PC-3 (cell line): ENCODE measurements around the gene NMNAT2. TPM values are rescaled to one million over a fixed set of nuclear protein-coding genes. Genes with fewer than 3 reads are reported as not detected.

ENCODE experiments used
- ATAC-seq: fragments of 200-7000 bp; cut with Tn5 transposase; 2 replicates; pipeline ENCODE4 v1.9.1; 2020; ENCODE audit warnings: mild to moderate bottlenecking, moderate library complexity
- BruUV-seq: library from RNA; stranded (reverse); fragments of 400-500 nt; replicated peaks from 2 replicates; lab custom pipeline; 2021; lab: Mats Ljungman, UMichigan
- CTCF ChIA-PET: fragments of 300-600 bp; sonication (Branson Sonifier 250); formaldehyde crosslinking; loops from one replicate; lab custom pipeline; 2022; ENCODE audit warnings: antibody characterized with exemption; lab: Charles Lee
- POLR2A ChIA-PET: fragments of 300-600 bp; sonication (Branson Sonifier 250); formaldehyde crosslinking; loops from one replicate; lab custom pipeline; 2022; ENCODE audit warnings: antibody characterized with exemption; ENCODE audit not compliant: unreplicated experiment; lab: Charles Lee
- DNase-seq: peaks from one replicate; pipeline ENCODE4 v3.0.0-alpha.2; 2015
- H2AFZ ChIP-seq: fragments of 300-600 bp; sonication (generic); 2 replicates; pipeline ENCODE4 v1.6.0; 2016; ENCODE audit warnings: antibody characterized with exemption, low read length
- H3F3A ChIP-seq: fragments of 300-600 bp; sonication (generic); one replicate; pipeline ENCODE4 v1.6.0; 2017; ENCODE audit warnings: antibody characterized with exemption, low read length, control low read depth, mild to moderate bottlenecking; ENCODE audit not compliant: unreplicated experiment
- H3K27ac ChIP-seq: fragments of 300-600 bp; sonication (generic); 2 replicates; pipeline ENCODE4 v1.5.1; 2016; ENCODE audit warnings: mild to moderate bottlenecking, low read length
- H3K27me3 ChIP-seq: fragments of 300-600 bp; sonication (generic); 2 replicates; pipeline ENCODE4 v1.6.1; 2016; ENCODE audit warnings: low read length, mixed read lengths
- H3K36me3 ChIP-seq: fragments of 300-600 bp; sonication (generic); 2 replicates; pipeline ENCODE4 v1.6.1; 2016; ENCODE audit warnings: low read depth, mixed run types, low read length, mixed read lengths
- H3K4me1 ChIP-seq: fragments of 300-600 bp; sonication (generic); 2 replicates; pipeline ENCODE4 v1.5.1; 2016; ENCODE audit warnings: low read length; ENCODE audit not compliant: insufficient read depth
- H3K4me2 ChIP-seq: fragments of 300-600 bp; sonication (generic); 2 replicates; pipeline ENCODE4 v1.6.0; 2016; ENCODE audit warnings: low read length
- H3K4me3 ChIP-seq: fragments of 300-600 bp; sonication (generic); 2 replicates; pipeline ENCODE4 v1.5.1; 2016; ENCODE audit warnings: mild to moderate bottlenecking, low read length, mixed read lengths
- H3K79me2 ChIP-seq: fragments of 300-600 bp; sonication (generic); 2 replicates; pipeline ENCODE4 v1.6.1; 2017; ENCODE audit warnings: low read length, mixed read lengths
- H3K9ac ChIP-seq: fragments of 300-600 bp; sonication (generic); 2 replicates; pipeline ENCODE4 v1.6.0; 2016; ENCODE audit warnings: mild to moderate bottlenecking, low read length
- H3K9me2 ChIP-seq: fragments of 300-600 bp; sonication (generic); replicated peaks from 2 replicates; pipeline ENCODE4 v1.6.1; 2016; ENCODE audit warnings: mixed run types, low read length, mixed read lengths
- H3K9me3 ChIP-seq: fragments of 300-600 bp; sonication (generic); 2 replicates; pipeline ENCODE4 v1.6.1; 2016; ENCODE audit warnings: low read length, mixed read lengths
- H4K20me1 ChIP-seq: fragments of 300-600 bp; sonication (generic); 2 replicates; pipeline ENCODE4 v1.6.1; 2016; ENCODE audit warnings: low read length, mixed read lengths
- EZH2 ChIP-seq: fragments of 300-600 bp; sonication (generic); IDR thresholded peaks from one replicate; pipeline ENCODE4 v1.6.1; 2017; ENCODE audit warnings: antibody characterized with exemption, mild to moderate bottlenecking, low read length; ENCODE audit not compliant: unreplicated experiment
- EZH2phosphoT487 ChIP-seq: fragments of 300-600 bp; sonication (generic); IDR thresholded peaks from 2 replicates; pipeline ENCODE4 v1.6.1; 2018; ENCODE audit warnings: mild to moderate bottlenecking, antibody characterized with exemption, low read length, borderline replicate concordance
- intact Hi-C: fragments of 100-400 bp; cut with micrococcal nuclease; formaldehyde crosslinking; loops from 2 replicates; pipeline ENCODE4 v1.9.0; 2023
- total RNA-seq: library from RNA; depleted of rRNA; stranded (reverse); fragments of >200 nt; gene quantifications from 2 replicates; pipeline ENCODE4 v1.2.3, GENCODE V29; 2014
- TF ChIP-seq, protein P1 (sequence below): fragments of 300-600 bp; sonication (generic); conservative IDR thresholded peaks from 2 replicates; pipeline ENCODE4 v1.5.1; 2017; ENCODE audit warnings: antibody characterized with exemption, low read depth, mild to moderate bottlenecking, low read length

Gene NMNAT2
- total RNA-seq, 1 experiment from 2014 or later, result 6.0 TPM

DNA sequence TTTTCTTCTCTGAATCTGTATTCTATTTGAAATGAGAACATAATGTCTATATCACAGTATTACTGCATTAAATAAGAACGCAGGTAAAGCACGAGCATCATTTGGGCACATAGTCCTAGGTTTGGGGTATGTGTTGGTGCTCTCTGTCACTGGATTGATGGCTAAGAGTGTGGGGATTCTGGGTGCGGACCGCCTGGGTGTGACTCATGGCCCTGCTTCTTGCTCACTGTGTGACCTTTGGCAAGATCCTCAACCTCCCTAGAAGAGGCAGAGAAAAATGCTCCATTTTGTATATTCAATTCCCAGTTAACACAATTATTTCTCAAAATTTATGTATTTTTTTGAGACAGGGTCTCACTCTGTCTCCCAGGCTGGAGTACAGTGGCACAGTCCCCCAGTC, 132.4 kb downstream of the NMNAT2 start:
- H3K9ac ChIP-seq, result no peak overlapping the region
- no peaks in the 10 kb centered on the region for H3K9me2 ChIP-seq
- no peaks in the 10 kb centered on the region for H3K36me3 ChIP-seq
- H3K4me1 ChIP-seq, result peaks cover 5% of the 10 kb centered on the region; the same call in 1 of the 2 replicates
- no TSS peak for BruUV-seq
- no peak overlapping the region for H3K4me2 ChIP-seq
- no peaks in the 10 kb centered on the region for H3K79me2 ChIP-seq
- no peaks in the 10 kb centered on the region for H3K9me3 ChIP-seq
- no peaks in the 10 kb centered on the region for H3K27me3 ChIP-seq
- POLR2A ChIA-PET, result no interaction called here
- no peak overlapping the region for H2AFZ ChIP-seq
- ATAC-seq (no peak), DNase-seq (no peak)
- intact Hi-C loops, result no loop called here
- H3F3A ChIP-seq, result no peaks in the 10 kb centered on the region
- H3K4me3 ChIP-seq, result no peak overlapping the region
- CTCF ChIA-PET, result no interaction called here
- TF ChIP-seq EZH2phosphoT487 (no peak), EZH2 (no peak)
- TF ChIP-seq, protein P1, sequence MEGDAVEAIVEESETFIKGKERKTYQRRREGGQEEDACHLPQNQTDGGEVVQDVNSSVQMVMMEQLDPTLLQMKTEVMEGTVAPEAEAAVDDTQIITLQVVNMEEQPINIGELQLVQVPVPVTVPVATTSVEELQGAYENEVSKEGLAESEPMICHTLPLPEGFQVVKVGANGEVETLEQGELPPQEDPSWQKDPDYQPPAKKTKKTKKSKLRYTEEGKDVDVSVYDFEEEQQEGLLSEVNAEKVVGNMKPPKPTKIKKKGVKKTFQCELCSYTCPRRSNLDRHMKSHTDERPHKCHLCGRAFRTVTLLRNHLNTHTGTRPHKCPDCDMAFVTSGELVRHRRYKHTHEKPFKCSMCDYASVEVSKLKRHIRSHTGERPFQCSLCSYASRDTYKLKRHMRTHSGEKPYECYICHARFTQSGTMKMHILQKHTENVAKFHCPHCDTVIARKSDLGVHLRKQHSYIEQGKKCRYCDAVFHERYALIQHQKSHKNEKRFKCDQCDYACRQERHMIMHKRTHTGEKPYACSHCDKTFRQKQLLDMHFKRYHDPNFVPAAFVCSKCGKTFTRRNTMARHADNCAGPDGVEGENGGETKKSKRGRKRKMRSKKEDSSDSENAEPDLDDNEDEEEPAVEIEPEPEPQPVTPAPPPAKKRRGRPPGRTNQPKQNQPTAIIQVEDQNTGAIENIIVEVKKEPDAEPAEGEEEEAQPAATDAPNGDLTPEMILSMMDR, result no peak
- no peak overlapping the region for H3K27ac ChIP-seq
- H4K20me1 ChIP-seq, result no peaks in the 10 kb centered on the region

DNA sequence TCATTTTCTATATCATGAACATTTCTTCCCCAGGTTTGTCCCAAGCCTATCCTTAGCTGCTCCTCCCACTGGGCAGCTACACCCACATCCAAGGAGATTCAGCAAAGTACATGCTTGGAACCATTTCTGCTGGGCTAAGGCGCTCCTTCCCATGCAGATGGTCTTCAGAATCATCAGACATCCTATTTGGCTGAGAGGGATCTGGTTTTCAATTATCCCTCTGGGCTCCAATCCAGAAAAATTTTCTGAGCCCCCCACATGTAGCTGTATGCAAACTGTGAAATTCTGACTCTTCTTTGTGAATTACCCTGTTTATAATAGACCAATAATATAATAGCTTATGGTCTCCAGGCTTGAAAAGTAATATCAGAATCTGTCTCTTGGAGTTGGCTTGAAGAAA, 132.9 kb downstream of the NMNAT2 start:
- intact Hi-C loops, result no loop called here

DNA sequence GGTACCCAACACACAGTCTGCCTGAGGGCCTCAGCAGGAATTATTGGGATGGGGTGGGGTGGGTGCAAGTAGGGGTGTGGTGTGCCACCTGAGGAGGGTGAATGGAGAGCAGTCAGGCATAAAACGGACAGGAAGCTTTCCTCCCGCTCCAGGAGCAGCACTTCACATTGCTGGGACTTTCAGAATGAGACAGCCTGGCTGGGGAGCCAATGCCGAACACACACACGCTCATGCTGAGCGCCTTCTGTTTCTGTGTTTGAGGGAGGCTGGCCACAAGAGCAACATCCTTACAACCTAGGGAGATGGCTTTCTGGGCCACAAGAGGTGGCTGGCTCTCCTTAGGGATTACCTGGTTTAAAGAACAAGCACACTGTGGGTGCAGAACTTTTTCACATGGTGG, 134.1 kb downstream of the NMNAT2 start:
- TF ChIP-seq EZH2phosphoT487, result no peak
- TF ChIP-seq, protein P1, result no peak
- TF ChIP-seq EZH2, result no peak
- ChIA-PET CTCF (no interaction called here), POLR2A (no interaction called here)
- no peak overlapping the region for H3K4me3 ChIP-seq
- no peaks in the 10 kb centered on the region for H3K36me3 ChIP-seq
- no peaks in the 10 kb centered on the region for H3F3A ChIP-seq
- H4K20me1 ChIP-seq, result no peaks in the 10 kb centered on the region
- H3K9ac ChIP-seq, result no peak overlapping the region
- no peaks in the 10 kb centered on the region for H3K9me2 ChIP-seq
- H3K27me3 ChIP-seq, result no peaks in the 10 kb centered on the region
- DNase-seq, result no peak
- intact Hi-C loops, result no loop called here
- no peak overlapping the region for H3K27ac ChIP-seq
- no peaks in the 10 kb centered on the region for H3K9me3 ChIP-seq
- BruUV-seq, result no TSS peak
- H2AFZ ChIP-seq, result no peak overlapping the region
- no peaks in the 10 kb centered on the region for H3K79me2 ChIP-seq
- no peak overlapping the region for H3K4me2 ChIP-seq
- peaks cover 18% of the 10 kb centered on the region for H3K4me1 ChIP-seq
- ATAC-seq, result no peak

More for the DNA sequence above, 132.9 kb downstream of the NMNAT2 start:
- ChIA-PET POLR2A (no interaction called here), CTCF (no interaction called here)
- no peak overlapping the region for H3K27ac ChIP-seq
- no peaks in the 10 kb centered on the region for H3K79me2 ChIP-seq
- no peaks in the 10 kb centered on the region for H3F3A ChIP-seq
- H3K27me3 ChIP-seq, result no peaks in the 10 kb centered on the region
- H3K36me3 ChIP-seq, result no peaks in the 10 kb centered on the region
- H3K4me2 ChIP-seq, result no peak overlapping the region
- H4K20me1 ChIP-seq, result no peaks in the 10 kb centered on the region
- TF ChIP-seq, protein P1, result no peak
- TF ChIP-seq EZH2phosphoT487 (no peak), EZH2 (no peak)
- H3K9ac ChIP-seq, result no peak overlapping the region
- H3K9me3 ChIP-seq, result no peaks in the 10 kb centered on the region
- ATAC-seq (no peak), DNase-seq (no peak)
- no peaks in the 10 kb centered on the region for H3K9me2 ChIP-seq
- BruUV-seq, result no TSS peak
- no peak overlapping the region for H3K4me3 ChIP-seq
- H2AFZ ChIP-seq, result no peak overlapping the region
- peaks cover 6% of the 10 kb centered on the region; the same call in 1 of the 2 replicates for H3K4me1 ChIP-seq
